ENCODE measurements around the gene CYP2W1. TPM values are rescaled to one million over a fixed set of nuclear protein-coding genes. Genes with fewer than 3 reads are reported as not detected.
A peak's percentile ranks its signal among the peaks of the same experiment; 100 is the strongest.

Gene CYP2W1
- total RNA-seq, 1 experiment from 2014 or later, result not detected

GRCh38 chr7:974820-975681 lies 7.9 kb upstream of the CYP2W1 start, which contains the start of gene COX19:
TSS of gene COX19 (minus strand) at chr7:975549. CDS start at chr7:975509, 40 bp downstream.
- intact Hi-C loops (cut with micrococcal nuclease), result loop anchor here (2.0 kb wide), 1 partner anchor 38 kb away; no protein-coding TSS in a partner anchor
- peaks cover 39% of the 10 kb centered on the region for H3K36me3 Mint-ChIP-seq (ENCODE audit: insufficient read depth, unreplicated experiment)
- peak; percentile 78 for DNase-seq (ENCODE audit: unreplicated experiment)
- TF ChIP-seq, protein P1, sequence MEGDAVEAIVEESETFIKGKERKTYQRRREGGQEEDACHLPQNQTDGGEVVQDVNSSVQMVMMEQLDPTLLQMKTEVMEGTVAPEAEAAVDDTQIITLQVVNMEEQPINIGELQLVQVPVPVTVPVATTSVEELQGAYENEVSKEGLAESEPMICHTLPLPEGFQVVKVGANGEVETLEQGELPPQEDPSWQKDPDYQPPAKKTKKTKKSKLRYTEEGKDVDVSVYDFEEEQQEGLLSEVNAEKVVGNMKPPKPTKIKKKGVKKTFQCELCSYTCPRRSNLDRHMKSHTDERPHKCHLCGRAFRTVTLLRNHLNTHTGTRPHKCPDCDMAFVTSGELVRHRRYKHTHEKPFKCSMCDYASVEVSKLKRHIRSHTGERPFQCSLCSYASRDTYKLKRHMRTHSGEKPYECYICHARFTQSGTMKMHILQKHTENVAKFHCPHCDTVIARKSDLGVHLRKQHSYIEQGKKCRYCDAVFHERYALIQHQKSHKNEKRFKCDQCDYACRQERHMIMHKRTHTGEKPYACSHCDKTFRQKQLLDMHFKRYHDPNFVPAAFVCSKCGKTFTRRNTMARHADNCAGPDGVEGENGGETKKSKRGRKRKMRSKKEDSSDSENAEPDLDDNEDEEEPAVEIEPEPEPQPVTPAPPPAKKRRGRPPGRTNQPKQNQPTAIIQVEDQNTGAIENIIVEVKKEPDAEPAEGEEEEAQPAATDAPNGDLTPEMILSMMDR (IDR thresholded peaks at IDR 0.05; ENCODE audit: unreplicated experiment), result no peak
- H3K9me3 Mint-ChIP-seq (ENCODE audit: unreplicated experiment), result no peaks in the 10 kb centered on the region
- H3K27me3 Mint-ChIP-seq (ENCODE audit: insufficient read depth, unreplicated experiment), result no peaks in the 10 kb centered on the region
- CTCF ChIA-PET, result interaction anchor here (0.5 to 3.2 kb wide), 6 partner anchors 8 to 111 kb away, joined by 3 to 22 read pairs (median 5); partner anchors contain the start of gene CYP2W1
- peak within 1 kb of the TSS; percentile 87 for H3K4me3 Mint-ChIP-seq (ENCODE audit: unreplicated experiment)
- BruUV-seq (replicated peaks), result TSS peak; percentile 26
- peak within 1 kb of the TSS; percentile 79 for H3K27ac Mint-ChIP-seq (ENCODE audit: low read depth, unreplicated experiment)
- POLR2A ChIA-PET, result interaction anchor here (0.7 to 2.9 kb wide), 19 partner anchors 8 to 185 kb away, joined by 3 to 15 read pairs (median 4); partner anchors contain the start of genes ADAP1 and ZFAND2A
- H3K4me1 Mint-ChIP-seq (ENCODE audit: insufficient read depth, unreplicated experiment), result no peaks in the 10 kb centered on the region

GRCh38 chr7:975702-976473 lies 7.1 kb upstream of the CYP2W1 start:
- BruUV-seq (replicated peaks), result no TSS peak
- no peaks in the 10 kb centered on the region for H3K4me1 Mint-ChIP-seq (ENCODE audit: insufficient read depth, unreplicated experiment)
- no peaks in the 10 kb centered on the region for H3K27me3 Mint-ChIP-seq (ENCODE audit: insufficient read depth, unreplicated experiment)
- H3K9me3 Mint-ChIP-seq (ENCODE audit: unreplicated experiment), result no peaks in the 10 kb centered on the region
- POLR2A ChIA-PET, result interaction anchor here (0.8 to 2.9 kb wide), 11 partner anchors 10 to 103 kb away, joined by 3 to 15 read pairs (median 5); partner anchors contain the start of gene ADAP1
- TF ChIP-seq, protein P1 (IDR thresholded peaks at IDR 0.05; ENCODE audit: unreplicated experiment), result no peak
- peak overlapping the region; percentile 87 for H3K4me3 Mint-ChIP-seq (ENCODE audit: unreplicated experiment)
- intact Hi-C loops (cut with micrococcal nuclease), result loop anchor here (2.0 kb wide), 1 partner anchor 39 kb away; no protein-coding TSS in a partner anchor
- no peak for DNase-seq (ENCODE audit: unreplicated experiment)
- H3K27ac Mint-ChIP-seq (ENCODE audit: low read depth, unreplicated experiment), result peak overlapping the region; percentile 79
- CTCF ChIA-PET, result interaction anchor here (0.7 to 4.1 kb wide), 4 partner anchors 16 to 110 kb away, joined by 3 to 27 read pairs (median 14); no protein-coding TSS in a partner anchor
- peaks cover 31% of the 10 kb centered on the region for H3K36me3 Mint-ChIP-seq (ENCODE audit: insufficient read depth, unreplicated experiment)

DNA sequence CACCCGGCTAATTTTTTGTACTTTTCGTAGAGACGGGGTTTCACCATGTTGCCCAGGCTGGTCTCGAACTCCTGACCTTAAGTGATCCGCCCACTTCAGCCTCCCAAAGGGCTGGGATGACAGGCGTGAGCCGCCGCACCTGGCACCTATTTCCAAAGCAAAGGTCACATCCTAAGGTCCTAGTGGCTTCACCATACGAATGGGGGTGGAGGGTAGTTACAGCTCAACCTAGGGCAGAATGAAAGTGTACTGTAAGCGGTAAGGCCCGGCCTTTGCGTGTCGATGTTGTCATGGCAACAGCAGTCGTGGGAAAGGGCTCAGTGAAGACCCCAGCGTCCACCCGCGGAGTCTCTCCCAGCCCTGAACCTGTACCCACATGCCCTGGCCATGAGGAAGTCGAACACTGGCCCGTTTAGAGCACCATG lies 6.1 kb upstream of the CYP2W1 start:
- BruUV-seq (replicated peaks), result no TSS peak
- POLR2A ChIA-PET, result no interaction called here
- intact Hi-C loops (cut with micrococcal nuclease), result no loop called here
- no peak overlapping the region for H3K4me3 Mint-ChIP-seq (ENCODE audit: unreplicated experiment)
- no peak for DNase-seq (ENCODE audit: unreplicated experiment)
- no peaks in the 10 kb centered on the region for H3K27me3 Mint-ChIP-seq (ENCODE audit: insufficient read depth, unreplicated experiment)
- TF ChIP-seq, protein P1 (IDR thresholded peaks at IDR 0.05; ENCODE audit: unreplicated experiment), result no peak
- no peak overlapping the region for H3K27ac Mint-ChIP-seq (ENCODE audit: low read depth, unreplicated experiment)
- H3K36me3 Mint-ChIP-seq (ENCODE audit: insufficient read depth, unreplicated experiment), result peaks cover 20% of the 10 kb centered on the region
- CTCF ChIA-PET, result interaction anchor here (0.6 to 4.1 kb wide), 2 partner anchors 15 to 206 kb away, joined by 3 to 27 read pairs; no protein-coding TSS in a partner anchor
- H3K4me1 Mint-ChIP-seq (ENCODE audit: insufficient read depth, unreplicated experiment), result no peaks in the 10 kb centered on the region
- H3K9me3 Mint-ChIP-seq (ENCODE audit: unreplicated experiment), result no peaks in the 10 kb centered on the region
